Measurements from ENCODE around the gene XRCC5. TPM values are rescaled to one million over a fixed set of nuclear protein-coding genes. Genes with fewer than 3 reads are reported as not detected.

The XRCC5 gene
- total RNA-seq, 4 donors from 2014 or later = 107 to 132 (median 116) TPM

GRCh38 chr2:216215658-216216390, 106.7 kb downstream of the XRCC5 start:
- no peak for DNase-seq (ENCODE audit: low spot score in 2 of 2)
- intact Hi-C loops (cut with DNase I; ENCODE audit: low total_unique reads) = no loop called here
- TF ChIP-seq, protein P1, sequence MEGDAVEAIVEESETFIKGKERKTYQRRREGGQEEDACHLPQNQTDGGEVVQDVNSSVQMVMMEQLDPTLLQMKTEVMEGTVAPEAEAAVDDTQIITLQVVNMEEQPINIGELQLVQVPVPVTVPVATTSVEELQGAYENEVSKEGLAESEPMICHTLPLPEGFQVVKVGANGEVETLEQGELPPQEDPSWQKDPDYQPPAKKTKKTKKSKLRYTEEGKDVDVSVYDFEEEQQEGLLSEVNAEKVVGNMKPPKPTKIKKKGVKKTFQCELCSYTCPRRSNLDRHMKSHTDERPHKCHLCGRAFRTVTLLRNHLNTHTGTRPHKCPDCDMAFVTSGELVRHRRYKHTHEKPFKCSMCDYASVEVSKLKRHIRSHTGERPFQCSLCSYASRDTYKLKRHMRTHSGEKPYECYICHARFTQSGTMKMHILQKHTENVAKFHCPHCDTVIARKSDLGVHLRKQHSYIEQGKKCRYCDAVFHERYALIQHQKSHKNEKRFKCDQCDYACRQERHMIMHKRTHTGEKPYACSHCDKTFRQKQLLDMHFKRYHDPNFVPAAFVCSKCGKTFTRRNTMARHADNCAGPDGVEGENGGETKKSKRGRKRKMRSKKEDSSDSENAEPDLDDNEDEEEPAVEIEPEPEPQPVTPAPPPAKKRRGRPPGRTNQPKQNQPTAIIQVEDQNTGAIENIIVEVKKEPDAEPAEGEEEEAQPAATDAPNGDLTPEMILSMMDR (IDR thresholded peaks at IDR 0.05) = no peak
- TF ChIP-seq POLR2A (IDR thresholded peaks at IDR 0.05) = no peak

DNA sequence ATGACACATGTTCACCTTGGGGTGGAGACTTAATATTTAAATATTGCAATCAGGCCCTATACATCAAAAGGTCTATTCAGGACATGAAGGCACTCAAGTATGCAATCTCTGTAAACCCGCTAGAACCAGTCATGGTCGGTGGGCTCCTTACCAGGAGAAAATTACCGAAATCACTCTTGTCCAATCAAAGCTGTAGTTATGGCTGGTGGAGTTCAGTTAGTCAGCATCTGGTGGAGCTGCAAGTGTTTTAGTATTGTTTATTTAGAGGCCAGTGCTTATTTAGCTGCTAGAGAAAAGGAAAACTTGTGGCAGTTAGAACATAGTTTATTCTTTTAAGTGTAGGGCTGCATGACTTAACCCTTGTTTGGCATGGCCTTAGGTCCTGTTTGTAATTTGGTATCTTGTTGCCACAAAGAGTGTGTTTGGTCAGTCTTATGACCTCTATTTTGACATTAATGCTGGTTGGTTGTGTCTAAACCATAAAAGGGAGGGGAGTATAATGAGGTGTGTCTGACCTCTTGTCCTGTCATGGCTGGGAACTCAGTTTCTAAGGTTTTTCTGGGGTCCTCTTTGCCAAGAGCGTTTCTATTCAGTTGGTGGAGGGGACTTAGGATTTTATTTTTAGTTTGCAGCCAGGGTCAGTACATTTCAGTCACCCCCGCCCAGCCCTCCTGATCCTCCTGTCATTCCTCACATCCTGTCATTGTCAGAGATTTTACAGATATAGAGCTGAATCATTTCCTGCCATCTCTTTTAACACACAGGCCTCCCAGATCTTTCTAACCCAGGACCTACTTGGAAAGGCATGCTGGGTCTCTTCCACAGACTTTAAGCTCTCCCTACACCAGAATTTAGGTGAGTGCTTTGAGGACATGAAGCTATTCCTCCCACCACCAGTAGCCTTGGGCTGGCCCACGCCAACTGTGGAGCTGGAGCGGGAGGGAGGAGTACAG, 108.1 kb downstream of the XRCC5 start:
- WGBS, 2 donors = 65 to 74% methylated on average over 7 of the region's 7 CpGs
- DNase-seq (ENCODE audit: low spot score in 2 of 2) = no peak
- intact Hi-C loops (cut with DNase I; ENCODE audit: low total_unique reads) = no loop called here
- no peak overlapping the region for H3K4me3 ChIP-seq (ENCODE audit: low read depth, poor library complexity, severe bottlenecking)
- TF ChIP-seq POLR2A (IDR thresholded peaks at IDR 0.05) = no peak
- TF ChIP-seq, protein P1 (IDR thresholded peaks at IDR 0.05) = no peak

More at GRCh38 chr2:216215658-216216390, 106.7 kb downstream of the XRCC5 start:
- 92 to 93% methylated on average over 4 of the region's 4 CpGs for WGBS, 2 donors
- no peak overlapping the region for H3K4me3 ChIP-seq (ENCODE audit: low read depth, poor library complexity, severe bottlenecking)

DNA sequence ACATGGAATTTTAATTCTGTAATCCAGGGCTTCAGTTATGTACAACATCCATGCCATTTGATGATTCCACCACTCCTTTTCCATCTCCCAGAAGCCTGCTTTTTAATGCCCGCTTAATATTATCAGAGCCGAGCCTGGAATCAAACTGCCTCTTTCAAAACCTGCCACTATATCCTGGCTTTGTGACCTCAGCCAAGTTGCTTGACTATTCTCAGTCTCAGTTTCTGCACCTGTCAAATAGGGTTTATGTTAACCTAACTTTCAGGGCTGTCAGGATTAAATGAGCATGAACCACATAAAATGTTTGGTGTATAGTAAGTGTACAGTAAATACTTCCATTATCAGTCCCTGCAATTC, 108.7 kb downstream of the XRCC5 start:
- WGBS, 2 donors = 85 to 90% methylated on average over 2 of the region's 2 CpGs
- intact Hi-C loops (cut with DNase I; ENCODE audit: low total_unique reads) = no loop called here
- H3K4me3 ChIP-seq (ENCODE audit: low read depth, poor library complexity, severe bottlenecking) = no peak overlapping the region
- TF ChIP-seq POLR2A (IDR thresholded peaks at IDR 0.05) = no peak
- no peak for DNase-seq (ENCODE audit: low spot score in 2 of 2)

DNA sequence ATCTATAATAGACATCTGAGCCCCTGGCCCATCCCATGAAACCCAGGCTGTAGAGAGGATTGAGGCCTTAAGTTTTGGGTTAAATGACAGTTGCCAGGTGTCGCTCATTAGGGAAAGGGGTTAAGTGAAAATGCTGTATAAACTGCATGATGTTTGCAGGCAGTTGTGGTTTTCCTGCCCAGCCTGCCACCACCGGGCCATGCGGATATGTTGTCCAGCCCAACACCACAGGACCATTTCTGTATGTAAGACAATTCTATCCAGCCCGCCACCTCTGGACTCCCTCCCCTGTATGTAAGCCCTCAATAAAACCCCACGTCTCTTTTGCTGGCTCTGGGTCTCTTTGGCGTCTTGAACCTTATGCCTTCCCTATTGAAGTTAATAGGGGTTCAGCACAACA, 110.7 kb downstream of the XRCC5 start:
- intact Hi-C loops (cut with DNase I; ENCODE audit: low total_unique reads) = no loop called here
- WGBS, 2 donors = 85 to 87% methylated on average over 6 of the region's 6 CpGs
- no peak for DNase-seq (ENCODE audit: low spot score in 2 of 2)

DNA sequence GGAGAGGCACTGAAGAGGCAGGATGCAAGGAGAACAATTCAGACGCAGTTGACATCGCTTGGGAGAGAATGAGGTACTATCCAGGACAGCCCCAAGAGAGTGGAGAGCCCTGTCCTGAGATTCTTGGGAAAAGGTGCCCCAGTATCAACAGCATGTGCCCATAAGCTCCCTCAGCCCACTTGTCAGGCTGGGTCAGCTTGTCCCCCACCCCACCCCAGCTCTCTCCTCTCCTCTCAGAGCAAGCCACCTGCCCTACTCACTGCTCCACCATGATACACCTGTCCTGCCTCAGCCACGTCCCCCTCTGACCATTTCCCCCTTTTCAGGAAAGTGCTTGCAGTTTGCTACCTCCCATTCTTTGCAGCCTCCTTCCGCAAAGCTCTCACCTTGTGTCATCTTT, 111.8 kb downstream of the XRCC5 start:
- intact Hi-C loops (cut with DNase I; ENCODE audit: low total_unique reads) = no loop called here
- DNase-seq (ENCODE audit: low spot score in 2 of 2) = no peak
- TF ChIP-seq, protein P1 (IDR thresholded peaks at IDR 0.05) = no peak
- TF ChIP-seq POLR2A (IDR thresholded peaks at IDR 0.05) = no peak
- no peak overlapping the region for H3K4me3 ChIP-seq (ENCODE audit: low read depth, poor library complexity, severe bottlenecking)
- 89 to 93% methylated on average over 4 of the region's 4 CpGs for WGBS, 2 donors

More for the DNA sequence above, 110.7 kb downstream of the XRCC5 start:
- H3K4me3 ChIP-seq (ENCODE audit: low read depth, poor library complexity, severe bottlenecking) = no peak overlapping the region
- TF ChIP-seq, protein P1 (IDR thresholded peaks at IDR 0.05) = no peak
- TF ChIP-seq POLR2A (IDR thresholded peaks at IDR 0.05) = no peak

- WGBS, 2 donors = 69 to 70% methylated on average over 1 of the region's 1 CpG
- DNase-seq (ENCODE audit: low spot score in 2 of 2) = no peak
- TF ChIP-seq, protein P1 (IDR thresholded peaks at IDR 0.05) = no peak
- TF ChIP-seq POLR2A (IDR thresholded peaks at IDR 0.05) = no peak
- H3K4me3 ChIP-seq (ENCODE audit: low read depth, poor library complexity, severe bottlenecking) = no peak overlapping the region
- intact Hi-C loops (cut with DNase I; ENCODE audit: low total_unique reads) = no loop called here
These were observed 112.7 kb downstream of the XRCC5 start for GRCh38 chr2:216221811-216222210.
